Measurements from ENCODE around the gene KIF26B.
A peak's percentile ranks its signal among the peaks of the same experiment; 100 is the strongest.

Gene KIF26B

DNA sequence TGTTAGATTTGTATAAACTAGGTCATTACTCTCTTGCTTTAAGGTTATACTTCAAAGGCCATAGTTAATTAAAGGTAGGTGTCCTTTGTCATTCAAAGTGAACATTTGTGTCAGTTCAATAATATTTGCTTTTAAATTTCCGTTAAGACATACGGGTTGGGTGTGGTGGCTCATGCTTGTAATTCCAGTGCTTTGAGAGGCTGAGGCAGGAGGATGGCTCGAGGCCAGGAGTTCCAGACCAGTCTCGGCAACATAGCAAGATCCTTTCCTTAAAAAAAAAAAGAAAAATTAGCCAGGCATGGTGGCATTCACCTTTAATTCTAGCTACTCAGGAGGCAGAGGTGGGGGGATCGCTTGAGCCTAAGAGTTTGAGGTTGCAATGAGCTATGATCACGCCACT lies 80.4 kb downstream of the KIF26B start:
- TF ChIP-seq, protein P1, sequence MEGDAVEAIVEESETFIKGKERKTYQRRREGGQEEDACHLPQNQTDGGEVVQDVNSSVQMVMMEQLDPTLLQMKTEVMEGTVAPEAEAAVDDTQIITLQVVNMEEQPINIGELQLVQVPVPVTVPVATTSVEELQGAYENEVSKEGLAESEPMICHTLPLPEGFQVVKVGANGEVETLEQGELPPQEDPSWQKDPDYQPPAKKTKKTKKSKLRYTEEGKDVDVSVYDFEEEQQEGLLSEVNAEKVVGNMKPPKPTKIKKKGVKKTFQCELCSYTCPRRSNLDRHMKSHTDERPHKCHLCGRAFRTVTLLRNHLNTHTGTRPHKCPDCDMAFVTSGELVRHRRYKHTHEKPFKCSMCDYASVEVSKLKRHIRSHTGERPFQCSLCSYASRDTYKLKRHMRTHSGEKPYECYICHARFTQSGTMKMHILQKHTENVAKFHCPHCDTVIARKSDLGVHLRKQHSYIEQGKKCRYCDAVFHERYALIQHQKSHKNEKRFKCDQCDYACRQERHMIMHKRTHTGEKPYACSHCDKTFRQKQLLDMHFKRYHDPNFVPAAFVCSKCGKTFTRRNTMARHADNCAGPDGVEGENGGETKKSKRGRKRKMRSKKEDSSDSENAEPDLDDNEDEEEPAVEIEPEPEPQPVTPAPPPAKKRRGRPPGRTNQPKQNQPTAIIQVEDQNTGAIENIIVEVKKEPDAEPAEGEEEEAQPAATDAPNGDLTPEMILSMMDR (conservative IDR thresholded peaks at IDR 0.05; ENCODE audit: low read depth, low read length) = no peak
- peak; percentile 45 for DNase-seq (ENCODE audit: low read depth)
- no peak overlapping the region for H3K4me3 ChIP-seq (ENCODE audit: low read depth, low read length)

DNA sequence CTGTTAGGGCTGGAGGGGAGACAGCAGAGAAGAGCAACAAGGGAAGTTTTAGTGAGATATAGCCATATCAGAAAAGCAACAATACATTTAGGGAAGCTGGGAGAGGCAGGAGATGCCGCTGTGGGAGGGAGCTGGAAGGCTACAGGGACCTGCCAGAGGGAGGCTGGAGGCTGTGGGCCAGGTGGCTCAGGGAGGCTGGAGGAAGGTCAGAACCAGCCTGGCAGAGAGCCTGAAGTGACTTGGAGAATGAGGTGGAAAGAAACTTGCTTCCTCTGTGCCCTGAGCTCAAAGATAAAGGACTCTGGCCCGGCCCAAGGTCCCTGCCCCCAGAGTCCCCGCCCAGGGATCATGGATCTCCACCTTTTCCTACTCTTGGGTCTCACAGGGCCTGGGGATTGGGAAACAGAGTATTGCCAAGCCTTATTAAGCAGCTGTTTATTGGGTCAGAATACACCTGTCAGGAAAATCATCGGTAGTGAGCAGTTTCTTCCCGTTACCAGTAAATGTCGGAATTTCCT lies 85.9 kb downstream of the KIF26B start:
- DNase-seq (ENCODE audit: low read depth) = no peak
- H3K4me3 ChIP-seq (ENCODE audit: low read depth, low read length) = no peak overlapping the region
- TF ChIP-seq, protein P1 (conservative IDR thresholded peaks at IDR 0.05; ENCODE audit: low read depth, low read length) = no peak

DNA sequence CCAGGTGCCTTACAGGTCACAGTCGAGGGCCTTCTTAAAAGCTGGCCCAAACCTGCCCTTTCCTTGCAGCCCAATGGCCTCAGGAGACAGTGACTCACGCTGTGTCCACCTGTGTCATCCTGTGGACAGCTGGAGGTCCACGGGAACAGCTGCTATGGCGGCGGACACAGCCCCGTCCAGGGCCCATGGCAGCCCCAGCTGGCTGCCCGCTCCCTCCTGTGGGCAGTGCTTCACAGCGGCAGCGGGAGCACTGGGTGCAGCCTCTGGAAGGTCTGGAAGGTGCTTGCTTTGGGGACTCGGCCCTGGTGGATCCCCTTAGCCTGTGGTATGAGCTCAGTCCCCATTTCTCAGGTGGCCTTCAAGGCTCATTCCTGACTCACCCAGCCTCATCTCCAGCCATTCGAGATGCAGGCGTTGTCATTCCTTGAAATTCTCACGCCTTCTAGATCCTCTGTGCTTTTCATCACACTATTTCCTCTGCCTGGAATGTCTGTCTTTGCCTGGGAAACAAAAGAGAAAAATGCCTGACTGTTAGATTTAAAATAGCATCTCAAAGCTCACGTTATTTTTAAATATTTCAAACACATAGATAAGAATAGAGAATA lies 86.8 kb downstream of the KIF26B start:
- no peak overlapping the region for H3K4me3 ChIP-seq (ENCODE audit: low read depth, low read length)
- TF ChIP-seq, protein P1 (conservative IDR thresholded peaks at IDR 0.05; ENCODE audit: low read depth, low read length) = no peak
- DNase-seq (ENCODE audit: low read depth) = no peak

DNA sequence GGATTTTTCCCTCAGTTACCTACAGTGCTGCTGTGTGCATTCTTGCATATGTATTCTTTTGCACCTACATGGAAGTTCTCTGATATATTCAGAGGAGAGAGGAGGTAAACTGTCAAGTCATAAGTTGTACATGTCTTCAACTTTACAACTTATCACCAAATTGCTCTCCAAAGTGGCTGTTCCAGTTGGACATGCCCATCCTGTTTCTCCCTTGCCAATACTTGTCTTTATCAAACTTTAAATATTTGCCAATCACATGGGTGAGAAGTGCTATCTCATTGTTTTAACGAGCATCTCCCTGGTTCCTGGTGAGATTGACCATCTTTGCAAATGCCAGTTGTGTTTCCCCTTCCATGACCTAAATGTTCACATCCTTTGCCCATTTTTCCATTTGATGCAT lies 88.2 kb downstream of the KIF26B start:
- TF ChIP-seq, protein P1 (conservative IDR thresholded peaks at IDR 0.05; ENCODE audit: low read depth, low read length) = no peak
- no peak for DNase-seq (ENCODE audit: low read depth)
- no peak overlapping the region for H3K4me3 ChIP-seq (ENCODE audit: low read depth, low read length)

DNA sequence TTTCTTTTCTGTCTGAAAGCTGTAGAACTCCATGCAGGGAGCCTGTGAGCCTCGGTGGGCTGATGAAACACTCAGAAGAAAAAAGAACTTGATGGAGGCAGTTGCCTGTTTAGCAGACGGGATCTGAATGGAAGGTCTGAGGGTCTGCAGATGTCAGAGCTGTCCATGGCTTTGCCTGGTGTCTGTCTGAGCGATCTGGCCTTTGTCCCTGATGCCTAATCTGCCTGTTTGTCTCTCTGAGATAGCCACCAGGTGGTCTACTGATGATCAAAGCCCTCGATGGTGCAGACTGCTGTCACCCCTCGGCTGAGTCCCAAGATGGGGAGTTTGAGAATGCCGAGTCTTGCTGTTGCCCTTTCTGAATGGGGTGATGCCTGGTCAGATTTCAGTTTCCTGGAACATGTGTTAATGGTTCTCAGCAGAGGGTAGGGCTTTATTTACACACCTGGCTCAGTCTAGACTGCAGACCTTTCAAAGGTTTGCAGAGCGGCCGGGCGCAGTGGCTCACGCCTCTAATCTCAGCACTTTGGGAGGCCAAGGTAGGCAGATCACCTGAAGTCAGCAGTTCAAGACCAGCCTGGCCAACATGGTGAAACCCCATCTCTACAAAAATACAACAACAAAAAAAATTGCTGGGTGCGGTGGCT lies 90.4 kb downstream of the KIF26B start:
- H3K4me3 ChIP-seq (ENCODE audit: low read depth, low read length) = no peak overlapping the region
- DNase-seq (ENCODE audit: low read depth) = no peak
- TF ChIP-seq, protein P1 (conservative IDR thresholded peaks at IDR 0.05; ENCODE audit: low read depth, low read length) = no peak

DNA sequence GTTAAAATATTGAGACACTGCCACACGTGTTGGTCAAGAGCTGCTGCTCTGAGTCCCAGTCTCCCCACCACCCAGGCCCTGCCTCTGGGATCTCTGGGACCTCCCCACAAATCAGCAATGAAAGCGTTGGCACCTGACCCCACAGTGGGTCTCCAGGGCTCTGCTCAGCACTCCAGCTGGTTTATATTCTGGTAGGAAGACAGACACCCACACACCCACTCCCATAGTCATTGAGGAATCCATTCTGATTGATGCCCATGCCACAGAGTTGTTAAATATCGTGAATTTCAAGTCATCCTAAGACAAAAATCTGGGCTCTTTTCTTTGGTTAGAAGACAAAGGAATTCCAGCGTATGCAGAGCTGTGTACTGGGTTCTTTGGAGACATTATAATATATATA lies 91.6 kb downstream of the KIF26B start:
- no peak for DNase-seq (ENCODE audit: low read depth)
- no peak overlapping the region for H3K4me3 ChIP-seq (ENCODE audit: low read depth, low read length)
- TF ChIP-seq, protein P1 (conservative IDR thresholded peaks at IDR 0.05; ENCODE audit: low read depth, low read length) = no peak

DNA sequence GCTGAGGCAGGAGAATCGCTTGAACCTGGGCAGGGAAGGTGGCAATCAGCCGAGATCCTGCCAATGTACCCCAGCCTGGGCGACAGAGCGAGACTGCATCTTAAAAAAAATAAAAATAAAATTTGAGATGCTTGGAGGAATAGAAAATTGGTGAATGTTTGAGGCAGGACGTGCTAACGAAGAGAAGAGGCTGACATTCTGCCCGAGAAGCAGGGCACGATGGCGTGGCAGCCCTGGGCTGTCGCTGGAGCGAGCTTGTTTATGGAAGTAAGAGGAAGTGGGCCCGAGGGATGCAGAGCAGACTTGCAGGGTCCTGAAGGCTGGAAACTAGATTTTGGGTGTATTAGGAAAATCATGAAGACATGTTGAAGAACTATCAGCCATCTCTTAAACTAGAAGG lies 92.6 kb downstream of the KIF26B start:
- DNase-seq (ENCODE audit: low read depth) = no peak
- H3K4me3 ChIP-seq (ENCODE audit: low read depth, low read length) = no peak overlapping the region
- TF ChIP-seq, protein P1 (conservative IDR thresholded peaks at IDR 0.05; ENCODE audit: low read depth, low read length) = no peak
